SK-N-SH (cell line): ENCODE data around the gene IL5. TPM values are rescaled to one million over a fixed set of nuclear protein-coding genes. Genes with fewer than 3 reads are reported as not detected.
A peak's percentile ranks its signal among the peaks of the same experiment; 100 is the strongest.

Experiments used
- CTCF ChIA-PET: fragments of 300-600, 350-600 bp; formaldehyde crosslinking; extraction: SDS; loops from one replicate; lab custom pipeline; 2021; lab: Yijun Ruan, JAX
- POLR2A ChIA-PET: fragments of 350-600 bp; sonication (Branson Sonifier 250); formaldehyde crosslinking; extraction: SDS; loops from one replicate; lab custom pipeline; 2020; ENCODE audit warnings: antibody characterized with exemption, inconsistent platforms; lab: Yijun Ruan, JAX
- DNase-seq: peaks from one replicate; pipeline ENCODE4 v3.0.0; 2012
- H2AFZ ChIP-seq: fragments of 200-600 bp; sonication (generic); 2 replicates; pipeline ENCODE4 v1.8.1; 2016; ENCODE audit warnings: antibody characterized with exemption, mild to moderate bottlenecking, low read depth
- H3F3A ChIP-seq: fragments of 200-600 bp; sonication (generic); replicated peaks from 2 replicates; pipeline ENCODE3; 2016; ENCODE audit warnings: antibody characterized with exemption, mild to moderate bottlenecking; ENCODE audit not compliant: insufficient read depth
- H3K27ac ChIP-seq, 2 experiments: fragments of 200-500 bp in 1 of 2; fragments of 200-600 bp in 1 of 2; sonication (Bioruptor generic) in 1 of 2; sonication (generic), shearing (Covaris generic) in 1 of 2; 2 replicates each; pipeline versions ENCODE4 v1.5.1 to v1.6.1; 2014 to 2016; ENCODE audit warnings: low read depth in 2 of 2, inconsistent platforms in 1 of 2, low read length in 1 of 2, mild to moderate bottlenecking in 1 of 2, mixed read lengths in 1 of 2
- H3K27me3 ChIP-seq: fragments of 200-600 bp; sonication (generic), shearing (Covaris generic); 2 replicates; pipeline ENCODE4 v1.6.1; 2016; ENCODE audit warnings: mixed run types; ENCODE audit not compliant: insufficient read depth
- H3K36me3 ChIP-seq, 2 experiments: fragments of 200-500 bp in 1 of 2; fragments of 200-600 bp in 1 of 2; sonication (Bioruptor generic) in 1 of 2; sonication (generic) in 1 of 2; replicated peaks in 1 of 2; 2 replicates each; pipeline versions ENCODE3 to v1.5.1; 2014 to 2016; ENCODE audit warnings: low read length in 1 of 2, mild to moderate bottlenecking in 1 of 2; ENCODE audit not compliant: insufficient read depth in 2 of 2, control insufficient read depth in 1 of 2
- H3K4me1 ChIP-seq, 2 experiments: fragments of 200-500 bp in 1 of 2; fragments of 200-600 bp in 1 of 2; sonication (Bioruptor generic) in 1 of 2; sonication (generic), shearing (Covaris generic) in 1 of 2; 2 replicates each; pipeline versions ENCODE4 v1.5.1 to v1.6.1; 2014 to 2016; ENCODE audit warnings: low read depth in 1 of 2, low read length in 1 of 2, mixed run types in 1 of 2; ENCODE audit not compliant: insufficient read depth in 2 of 2, control insufficient read depth in 1 of 2
- H3K4me2 ChIP-seq: fragments of 200-600 bp; sonication (generic), shearing (Covaris generic); 2 replicates; pipeline ENCODE4 v1.6.1; 2017; ENCODE audit warnings: mixed run types
- H3K4me3 ChIP-seq, 2 experiments: fragments of 200-500 bp in 1 of 2; fragments of 200-600 bp in 1 of 2; sonication (Bioruptor generic) in 1 of 2; sonication (generic), shearing (Covaris generic) in 1 of 2; 2 replicates each; pipeline versions ENCODE4 v1.5.1 to v1.8.1; 2014 to 2016; ENCODE audit warnings: low read depth in 2 of 2, inconsistent platforms in 1 of 2, low read length in 1 of 2, mild to moderate bottlenecking in 1 of 2, mixed read lengths in 1 of 2, moderate library complexity in 1 of 2
- H3K79me2 ChIP-seq: fragments of 200-600 bp; sonication (generic); 2 replicates; pipeline ENCODE4 v1.8.1; 2017; ENCODE audit warnings: mild to moderate bottlenecking; ENCODE audit not compliant: insufficient read depth
- H3K9ac ChIP-seq: fragments of 200-600 bp; sonication (generic); 2 replicates; pipeline ENCODE4 v1.6.1; 2017; ENCODE audit warnings: mixed run types
- H3K9me2 ChIP-seq: fragments of 200-600 bp; sonication (generic); 2 replicates; pipeline ENCODE4 v1.6.1; 2017; ENCODE audit warnings: mixed run types
- H3K9me3 ChIP-seq: fragments of 200-600 bp; sonication (generic); 2 replicates; pipeline ENCODE4 v1.6.1; 2017; ENCODE audit warnings: mixed run types, mild to moderate bottlenecking, moderate library complexity
- H4K20me1 ChIP-seq: fragments of 200-600 bp; sonication (generic); 2 replicates; pipeline ENCODE4 v1.6.1; 2017; ENCODE audit warnings: mild to moderate bottlenecking, mixed run types; ENCODE audit not compliant: insufficient read depth
- ELF1 ChIP-seq: IDR thresholded peaks from 2 replicates; pipeline ENCODE4 v1.4.0; 2012
- EP300 ChIP-seq, 2 experiments: IDR thresholded peaks; 2 replicates each; pipeline versions ENCODE4 v1.4.0 to v1.6.1; 2012; ENCODE audit warnings: borderline replicate concordance in 1 of 2, low read depth in 1 of 2, low read length in 1 of 2
- EZH2phosphoT487 ChIP-seq: fragments of 200-600 bp; sonication (generic); IDR thresholded peaks from 2 replicates; pipeline ENCODE4 v1.6.1; 2017; ENCODE audit warnings: low read depth, mixed run types, mild to moderate bottlenecking, antibody characterized with exemption, moderate library complexity, borderline replicate concordance
- FOSL2 ChIP-seq: IDR thresholded peaks from 2 replicates; pipeline ENCODE4 v1.4.0; 2012; ENCODE audit warnings: low read depth, mild to moderate bottlenecking, moderate library complexity, borderline replicate concordance
- FOXJ3 ChIP-seq: sonication (generic); formaldehyde crosslinking; IDR thresholded peaks from 2 replicates; pipeline ENCODE4 v1.5.1; 2020; ENCODE audit warnings: mild to moderate bottlenecking, missing genetic modification reagents
- FOXM1 ChIP-seq: IDR thresholded peaks from 2 replicates; pipeline ENCODE4 v1.4.0; 2012; ENCODE audit warnings: low read depth, mild to moderate bottlenecking
- GATA2 ChIP-seq: sonication (generic); formaldehyde crosslinking; IDR thresholded peaks from 2 replicates; pipeline ENCODE4 v1.5.0; 2020; ENCODE audit warnings: mild to moderate bottlenecking, missing genetic modification reagents
- IRF3 ChIP-seq: fragments of 150-350 bp; IDR thresholded peaks from 2 replicates; pipeline ENCODE4 v1.6.1; 2016; ENCODE audit warnings: mild to moderate bottlenecking, low read depth, low read length
- JUND ChIP-seq: IDR thresholded peaks from 2 replicates; pipeline ENCODE4 v1.4.0; 2012
- MAX ChIP-seq: IDR thresholded peaks from 2 replicates; pipeline ENCODE4 v1.4.0; 2012; ENCODE audit warnings: low read depth
- MEF2A ChIP-seq: IDR thresholded peaks from 2 replicates; pipeline ENCODE4 v1.4.0; 2012; ENCODE audit warnings: low read depth, borderline replicate concordance
- NFIC ChIP-seq: IDR thresholded peaks from 2 replicates; pipeline ENCODE4 v1.4.0; 2012; ENCODE audit warnings: borderline replicate concordance
- NRF1 ChIP-seq: IDR thresholded peaks from 2 replicates; pipeline ENCODE4 v1.6.1; 2012; ENCODE audit warnings: low read depth, mild to moderate bottlenecking, low read length
- RAD21 ChIP-seq: IDR thresholded peaks from 2 replicates; pipeline ENCODE4 v1.6.1; 2012; ENCODE audit warnings: mild to moderate bottlenecking, low read length
- RFX5 ChIP-seq: IDR thresholded peaks from 2 replicates; pipeline ENCODE4 v1.6.1; 2012; ENCODE audit warnings: mild to moderate bottlenecking, improper control_type of control experiment, low read length
- TEAD4 ChIP-seq: IDR thresholded peaks from 2 replicates; pipeline ENCODE4 v1.4.0; 2012; ENCODE audit warnings: mild to moderate bottlenecking, borderline replicate concordance; ENCODE audit not compliant: insufficient read depth
- ZBTB33 ChIP-seq: IDR thresholded peaks from 2 replicates; pipeline ENCODE4 v1.4.0; 2012; ENCODE audit warnings: low read depth, borderline replicate concordance
- WGBS: methylation state at CpG from one replicate; pipeline ENCODE4 v1.1.6; 2017; ENCODE audit warnings: low lambda C conversion rate; 5-methylcytosine and 5-hydroxymethylcytosine counted together
- polyA plus RNA-seq, 3 experiments: library from polyadenylated mRNA; depleted of rRNA; stranded (reverse); fragments of >200 nt; gene quantifications; 2 replicates each; pipeline ENCODE4 v1.2.3, GENCODE V29; 2012

The IL5 gene
- polyA plus RNA-seq, 1 of the 3 experiments (the other 2 are of a cell fraction), result not detected

GRCh38 chr5:132557478-132558172 is 14.3 kb upstream of the IL5 start:
- H3K36me3 ChIP-seq, result peaks cover 28 to 29% of the 10 kb centered on the region in 2 experiments
- peak overlapping the region; percentile 88 for H2AFZ ChIP-seq
- TF ChIP-seq GATA2 (CRISPR knock-in tag) (no peak), MAX (no peak), FOXJ3 (CRISPR knock-in tag) (no peak), EP300 (IDR thresholded peaks at IDR 0.05; ENCODE audit: borderline replicate concordance in 1 of 2, low read depth in 1 of 2, low read length in 1 of 2) (no peak), ZBTB33 (no peak), ELF1 (no peak), NRF1 (no peak), MEF2A (no peak)
- TF ChIP-seq, all 33 proteins: peak for 0
- Histone ChIP-seq H3K4me2 (peak overlapping the region; percentile 85), H3K9me3 (no peaks in the 10 kb centered on the region), H3K79me2 (peaks cover 52% of the 10 kb centered on the region), H3K4me1 (peaks cover 0 to 4% of the 10 kb centered on the region in 2 experiments; a peak in 1 of 4 replicates), H3K27me3 (no peaks in the 10 kb centered on the region), H3K4me3 (peak overlapping the region; percentile 73 to 81), H3F3A (peaks cover 20% of the 10 kb centered on the region), H3K27ac (peak overlapping the region; percentile 92 to 98), H3K9me2 (no peaks in the 10 kb centered on the region), H3K9ac (peak overlapping the region; percentile 84), H4K20me1 (no peaks in the 10 kb centered on the region)
- peak; percentile 26 for DNase-seq
- ChIA-PET CTCF (interaction anchor here (1.4 kb wide), 1 partner anchor 31 kb away, joined by 12 read pairs; no protein-coding TSS in a partner anchor), POLR2A (interaction anchor here (1.1 to 1.6 kb wide), 2 partner anchors 10 to 406 kb away, joined by 3 to 4 read pairs; partner anchors contain the start of gene AFF4)
- 4% methylated on average over 15 of the region's 15 CpGs for WGBS

GRCh38 chr5:132556763-132557477 is 13.6 kb upstream of the IL5 start, which contains the start of gene RAD50:
RAD50 (plus strand) TSS chr5:132556977; CDS start chr5:132557325, 348 bp downstream.
- peak within 1 kb of the TSS; percentile 84 for H3K9ac ChIP-seq
- no peaks in the 10 kb centered on the region for H3K27me3 ChIP-seq
- H3K27ac ChIP-seq, result peak within 1 kb of the TSS; percentile 92 to 98
- peak within 1 kb of the TSS; percentile 73 to 81 for H3K4me3 ChIP-seq
- H3K4me2 ChIP-seq, result peak within 1 kb of the TSS; percentile 85
- H3K4me1 ChIP-seq, result peaks cover 0 to 4% of the 10 kb centered on the region in 2 experiments; a peak in 1 of 4 replicates
- H3K9me2 ChIP-seq, result no peaks in the 10 kb centered on the region
- CTCF ChIA-PET, result interaction anchor here (1.4 kb wide), 1 partner anchor 30 kb away, joined by 12 read pairs; no protein-coding TSS in a partner anchor
- peaks cover 45% of the 10 kb centered on the region for H3K79me2 ChIP-seq
- peak; percentile 94 for DNase-seq
- POLR2A ChIA-PET, result interaction anchor here (1.0 to 1.6 kb wide), 3 partner anchors 11 to 406 kb away, joined by 3 to 4 read pairs (median 4); partner anchors contain the start of gene AFF4
- peak within 1 kb of the TSS; percentile 88 for H2AFZ ChIP-seq
- WGBS, result under 1% methylated on average over 29 of the region's 53 CpGs
- H3K36me3 ChIP-seq, result peaks cover 21 to 23% of the 10 kb centered on the region in 2 experiments
- no peaks in the 10 kb centered on the region for H3K9me3 ChIP-seq
- no peaks in the 10 kb centered on the region for H4K20me1 ChIP-seq
- H3F3A ChIP-seq, result peaks cover 20% of the 10 kb centered on the region
- peak; percentile 45; the same call in 1 of the 2 replicates for TF ChIP-seq RFX5
- TF ChIP-seq MAX, result peak; percentile 99
- no peak for TF ChIP-seq FOXM1
- no peak for TF ChIP-seq IRF3
- TF ChIP-seq RAD21, result no peak
- TF ChIP-seq GATA2 (CRISPR knock-in tag), result no peak
- TF ChIP-seq FOXJ3 (CRISPR knock-in tag), result 0 out of 2 replicates have a peak, but pooled peaks have one; percentile 2
- TF ChIP-seq MEF2A, result no peak
- no peak for TF ChIP-seq JUND
- TF ChIP-seq ELF1, result peak; percentile 100
- TF ChIP-seq NFIC, result 0 out of 2 replicates have a peak, but pooled peaks have one; percentile 4
- no peak for TF ChIP-seq EZH2phosphoT487
- TF ChIP-seq TEAD4, result no peak
- peak; percentile 87; the same call in 1 of the 2 replicates for TF ChIP-seq ZBTB33
- TF ChIP-seq FOSL2, result no peak
